ENCODE measurements around the gene RLN3.

- TF ChIP-seq POLR2A (IDR thresholded peaks at IDR 0.05; ENCODE audit: extremely low read depth, insufficient read length) (no peak), CTCF (IDR thresholded peaks at IDR 0.05; ENCODE audit: low read depth, low read length) (no peak)
These were observed 38.2 kb downstream of the RLN3 start for GRCh38 chr19:14066134-14066533.

Measured in NB4 (cell line).